Measurements from ENCODE around the gene SLC19A2.
"Not testable (repeated sequence)": the region's sequence is repeated elsewhere in the genome, so short reads cannot be mapped to it uniquely, and the experiment has no call there.

The SLC19A2 gene

GRCh38 chr1:169510060-169510459 lies 24.3 kb upstream of the SLC19A2 start:
- TF ChIP-seq SPI1 (IDR thresholded peaks at IDR 0.05; ENCODE audit: borderline replicate concordance, low read depth): no peak
- no peak for TF ChIP-seq POLR2AphosphoS5 (IDR thresholded peaks at IDR 0.05; ENCODE audit: low read depth)
- Histone ChIP-seq H3K4me3 (replicated peaks; ENCODE audit: insufficient read depth, low read length) (no peak overlapping the region), H3K27ac (replicated peaks) (no peak overlapping the region), H3K27me3 (ENCODE audit: insufficient read depth, poor library complexity, severe bottlenecking) (no peaks in the 10 kb centered on the region)
- DNase-seq (ENCODE audit: low read depth in 1 of 2, low spot score in 1 of 2): no peak

- H3K4me3 ChIP-seq (replicated peaks; ENCODE audit: insufficient read depth, low read length): no peak overlapping the region
- DNase-seq (ENCODE audit: low read depth in 1 of 2, low spot score in 1 of 2): no peak
- no peak overlapping the region for H3K27ac ChIP-seq (replicated peaks)
- H3K27me3 ChIP-seq (ENCODE audit: insufficient read depth, poor library complexity, severe bottlenecking): no peaks in the 10 kb centered on the region
- TF ChIP-seq REST (IDR thresholded peaks at IDR 0.05; ENCODE audit: insufficient replicate concordance, low read depth): no peak
- no peak for TF ChIP-seq CTCF (IDR thresholded peaks at IDR 0.05; ENCODE audit: insufficient read depth, low read length)
- no peak for TF ChIP-seq GABPA (IDR thresholded peaks at IDR 0.05; ENCODE audit: low read depth)
- no peak for TF ChIP-seq SPI1 (IDR thresholded peaks at IDR 0.05; ENCODE audit: borderline replicate concordance, low read depth)
- no peak for TF ChIP-seq POLR2AphosphoS5 (IDR thresholded peaks at IDR 0.05; ENCODE audit: low read depth)
Measured at GRCh38 chr1:169509354-169509753, 23.6 kb upstream of the SLC19A2 start.

- Histone ChIP-seq H3K27ac (replicated peaks) (peak overlapping the region; percentile 45), H3K27me3 (ENCODE audit: insufficient read depth, poor library complexity, severe bottlenecking) (no peaks in the 10 kb centered on the region), H3K4me3 (replicated peaks; ENCODE audit: insufficient read depth, low read length) (no peak overlapping the region)
- TF ChIP-seq GABPA (IDR thresholded peaks at IDR 0.05; ENCODE audit: low read depth) (no peak), REST (IDR thresholded peaks at IDR 0.05; ENCODE audit: insufficient replicate concordance, low read depth) (no peak), CTCF (IDR thresholded peaks at IDR 0.05; ENCODE audit: insufficient read depth, low read length) (no peak), SPI1 (IDR thresholded peaks at IDR 0.05; ENCODE audit: borderline replicate concordance, low read depth) (no peak), POLR2AphosphoS5 (IDR thresholded peaks at IDR 0.05; ENCODE audit: low read depth) (no peak)
- DNase-seq (ENCODE audit: low read depth in 1 of 2, low spot score in 1 of 2): peak in 1 of 2 experiments; percentile 7
Measured at GRCh38 chr1:169508432-169509338, 22.9 kb upstream of the SLC19A2 start.

GRCh38 chr1:169507413-169507812 lies 21.7 kb upstream of the SLC19A2 start:
- Histone ChIP-seq H3K27me3 (ENCODE audit: insufficient read depth, poor library complexity, severe bottlenecking) (no peaks in the 10 kb centered on the region), H3K27ac (replicated peaks) (no peak overlapping the region), H3K4me3 (replicated peaks; ENCODE audit: insufficient read depth, low read length) (no peak overlapping the region)
- TF ChIP-seq POLR2AphosphoS5 (IDR thresholded peaks at IDR 0.05; ENCODE audit: low read depth) (no peak), CTCF (IDR thresholded peaks at IDR 0.05; ENCODE audit: insufficient read depth, low read length) (no peak), REST (IDR thresholded peaks at IDR 0.05; ENCODE audit: insufficient replicate concordance, low read depth) (no peak), SPI1 (IDR thresholded peaks at IDR 0.05; ENCODE audit: borderline replicate concordance, low read depth) (no peak), GABPA (IDR thresholded peaks at IDR 0.05; ENCODE audit: low read depth) (no peak)
- no peak for DNase-seq (ENCODE audit: low read depth in 1 of 2, low spot score in 1 of 2)

GRCh38 chr1:169503601-169504000 lies 17.9 kb upstream of the SLC19A2 start:
- not testable (repeated sequence) for H3K27ac ChIP-seq (replicated peaks); DNase-seq (ENCODE audit: low read depth in 1 of 2, low spot score in 1 of 2); H3K4me3 ChIP-seq (replicated peaks; ENCODE audit: insufficient read depth, low read length); H3K27me3 ChIP-seq (ENCODE audit: insufficient read depth, poor library complexity, severe bottlenecking)

All from HL-60 (cell line).